Colonic mucosa (tissue), 4 donors: Measurements from ENCODE around the gene COX19. TPM values are rescaled to one million over a fixed set of nuclear protein-coding genes. Genes with fewer than 3 reads are reported as not detected.

Experiments used
- DNase-seq: peaks from one replicate; pipeline ENCODE4 v3.0.0-alpha.2; 2020
- H3K27ac ChIP-seq: fragments of 200-600 bp; one replicate; pipeline ENCODE4 v1.8.0; 2021
- H3K27me3 ChIP-seq: fragments of 200-600 bp; one replicate; pipeline ENCODE4 v1.8.0; 2021
- H3K36me3 ChIP-seq: fragments of 200-600 bp; one replicate; pipeline ENCODE4 v1.8.0; 2021
- H3K4me1 ChIP-seq: fragments of 200-600 bp; one replicate; pipeline ENCODE4 v1.8.0; 2021; ENCODE audit warnings: mild to moderate bottlenecking
- H3K4me3 ChIP-seq: fragments of 200-600 bp; one replicate; pipeline ENCODE4 v1.8.0; 2021
- H3K9ac ChIP-seq, 2 donors: one replicate each; pipeline ENCODE4 v1.7.0; 2013; ENCODE audit warnings: control low read depth in 2 of 2, low read depth in 2 of 2, low read length in 2 of 2
- H3K9me3 ChIP-seq: fragments of 200-600 bp; one replicate; pipeline ENCODE4 v1.8.0; 2021
- intact Hi-C: fragments of 100-400 bp; cut with DNase I; formaldehyde crosslinking; loops from one replicate; pipeline ENCODE4 v1.14.1; 2022
- total RNA-seq, 2 donors: library from RNA; stranded (reverse); fragmentation: NEBNext Ultra II Directional in 1 of 2; extraction: Animal tissue kit (Norgen Biotek cat#: 25700) in 1 of 2; gene quantifications; one replicate each; pipeline ENCODE4 v1.2.1, GENCODE V29; 2021
- TF ChIP-seq, protein P1 (sequence below): fragments of 200-600 bp; IDR thresholded peaks from one replicate; pipeline ENCODE4 v1.8.0; 2022; ENCODE audit warnings: antibody characterized with exemption, mild to moderate bottlenecking
- donor health status: healthy.
- donor health status: DM: no; HTN: no; CAD: no.
- donor health status: DM: no; HTN: no; CAD: no.

Gene COX19
- total RNA-seq, 2 donors from 2014 or later = 11.6 to 16.5 TPM

DNA sequence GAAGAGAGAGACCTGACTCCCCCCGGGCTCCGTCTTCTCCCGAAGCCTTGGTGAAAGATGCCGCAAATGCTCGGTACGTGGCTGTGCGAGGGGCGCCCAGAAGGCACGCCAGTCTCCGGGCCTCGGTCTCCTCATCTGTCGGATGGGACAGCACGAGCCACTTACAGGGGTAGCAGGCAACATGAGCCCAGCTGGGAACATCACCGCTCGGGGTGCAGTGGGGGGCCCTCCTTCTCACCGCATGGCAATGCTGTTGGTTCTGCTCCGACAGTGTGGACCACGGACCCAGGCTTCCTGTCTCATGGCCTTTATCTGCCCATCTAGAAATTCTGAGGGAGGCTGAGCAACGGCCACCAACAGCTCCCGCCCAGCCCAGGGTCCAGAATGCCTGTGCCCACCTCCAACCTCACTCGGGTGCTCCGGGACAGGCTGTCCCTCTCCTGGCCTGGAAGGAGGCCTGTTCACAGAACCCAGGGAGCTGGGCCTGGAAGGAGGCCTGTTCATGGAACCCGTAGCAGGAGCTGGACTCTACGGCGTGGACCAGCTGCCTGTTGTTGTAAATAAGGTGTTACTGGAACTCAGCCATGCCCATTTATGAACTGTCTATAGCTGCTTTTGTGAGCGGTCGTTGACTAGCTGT is 36.7 kb downstream of the COX19 start:
- Histone ChIP-seq H3K27me3 (no peaks in the 10 kb centered on the region), H3K4me3 (no peak overlapping the region), H3K27ac (no peak overlapping the region), H3K36me3 (no peaks in the 10 kb centered on the region), H3K9ac (no peak overlapping the region), H3K4me1 (no peaks in the 10 kb centered on the region), H3K9me3 (no peaks in the 10 kb centered on the region)
- TF ChIP-seq, protein P1, sequence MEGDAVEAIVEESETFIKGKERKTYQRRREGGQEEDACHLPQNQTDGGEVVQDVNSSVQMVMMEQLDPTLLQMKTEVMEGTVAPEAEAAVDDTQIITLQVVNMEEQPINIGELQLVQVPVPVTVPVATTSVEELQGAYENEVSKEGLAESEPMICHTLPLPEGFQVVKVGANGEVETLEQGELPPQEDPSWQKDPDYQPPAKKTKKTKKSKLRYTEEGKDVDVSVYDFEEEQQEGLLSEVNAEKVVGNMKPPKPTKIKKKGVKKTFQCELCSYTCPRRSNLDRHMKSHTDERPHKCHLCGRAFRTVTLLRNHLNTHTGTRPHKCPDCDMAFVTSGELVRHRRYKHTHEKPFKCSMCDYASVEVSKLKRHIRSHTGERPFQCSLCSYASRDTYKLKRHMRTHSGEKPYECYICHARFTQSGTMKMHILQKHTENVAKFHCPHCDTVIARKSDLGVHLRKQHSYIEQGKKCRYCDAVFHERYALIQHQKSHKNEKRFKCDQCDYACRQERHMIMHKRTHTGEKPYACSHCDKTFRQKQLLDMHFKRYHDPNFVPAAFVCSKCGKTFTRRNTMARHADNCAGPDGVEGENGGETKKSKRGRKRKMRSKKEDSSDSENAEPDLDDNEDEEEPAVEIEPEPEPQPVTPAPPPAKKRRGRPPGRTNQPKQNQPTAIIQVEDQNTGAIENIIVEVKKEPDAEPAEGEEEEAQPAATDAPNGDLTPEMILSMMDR = no peak
- DNase-seq = no peak
- intact Hi-C loops = no loop called here

DNA sequence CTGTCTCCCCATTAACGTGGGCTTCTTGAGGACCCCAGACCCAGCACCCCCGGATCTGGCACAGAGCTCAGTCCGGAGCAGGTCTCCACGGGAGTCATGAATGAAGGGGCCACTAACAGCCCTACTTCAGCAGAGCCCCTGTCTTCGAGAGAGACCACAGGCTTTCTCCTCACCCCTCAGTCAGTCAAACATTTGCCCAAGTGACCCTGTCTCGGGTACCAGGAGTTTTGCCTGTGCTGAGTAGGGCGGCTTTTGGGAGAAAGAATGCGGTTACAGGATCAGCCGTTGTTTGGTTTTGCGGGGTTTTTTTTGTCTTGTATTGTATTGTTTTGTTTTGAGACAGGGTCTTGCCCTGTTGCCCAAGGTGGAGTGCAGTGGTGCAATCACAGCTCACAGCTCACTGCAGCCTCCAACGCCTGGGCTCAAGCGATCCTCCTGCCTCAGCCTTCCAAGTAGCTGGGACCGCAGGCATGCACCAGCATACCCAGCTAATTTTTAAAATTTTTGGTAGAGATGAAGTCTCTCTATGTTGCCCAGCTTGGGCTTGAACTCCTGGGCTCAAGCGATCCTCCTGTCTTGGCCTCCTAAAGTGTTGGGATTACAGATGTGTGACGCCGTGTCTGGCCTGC is 37.4 kb downstream of the COX19 start:
- Histone ChIP-seq H3K27ac (no peak overlapping the region), H3K36me3 (no peaks in the 10 kb centered on the region), H3K4me1 (no peaks in the 10 kb centered on the region), H3K9me3 (no peaks in the 10 kb centered on the region), H3K4me3 (no peak overlapping the region), H3K27me3 (no peaks in the 10 kb centered on the region), H3K9ac (no peak overlapping the region)
- TF ChIP-seq, protein P1 = no peak
- DNase-seq = no peak
- intact Hi-C loops = no loop called here

DNA sequence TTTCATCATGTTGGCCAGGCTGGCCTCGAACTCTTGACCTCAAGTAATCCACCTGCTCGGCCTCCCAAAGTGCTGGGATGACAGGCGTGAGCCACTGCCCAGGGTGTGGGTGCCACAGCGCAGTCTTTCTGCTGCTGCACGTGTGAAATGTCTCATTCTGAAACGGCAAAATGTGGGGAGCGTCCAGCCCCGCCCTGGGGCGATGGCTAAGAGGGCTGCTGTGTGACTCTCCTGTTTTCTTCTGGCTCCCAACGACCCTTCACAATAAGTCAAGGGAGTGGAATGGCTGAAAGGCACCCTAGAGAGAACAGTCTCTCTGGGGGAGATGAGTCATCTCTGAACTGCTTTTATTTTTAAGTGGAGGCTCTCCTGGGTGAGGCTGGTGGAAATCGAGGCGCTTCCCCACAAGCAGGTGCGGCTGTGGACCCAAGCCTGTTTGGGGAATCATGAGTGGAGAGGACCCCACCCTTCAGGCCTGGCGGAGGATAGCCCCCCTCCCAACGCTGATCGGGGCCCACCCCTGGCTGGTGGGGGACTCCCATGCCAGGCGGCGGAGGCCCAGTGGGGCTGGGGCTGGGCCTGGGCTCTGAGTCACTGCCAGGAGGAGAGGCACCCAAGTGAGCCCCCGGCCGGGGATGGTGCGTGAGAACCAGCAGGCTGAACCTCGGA is 38.8 kb downstream of the COX19 start:
- TF ChIP-seq, protein P1 = no peak
- Histone ChIP-seq H3K27ac (no peak overlapping the region), H3K9ac (no peak overlapping the region), H3K36me3 (no peaks in the 10 kb centered on the region), H3K4me1 (no peaks in the 10 kb centered on the region), H3K9me3 (no peaks in the 10 kb centered on the region), H3K4me3 (no peak overlapping the region), H3K27me3 (no peaks in the 10 kb centered on the region)
- intact Hi-C loops = no loop called here
- DNase-seq = no peak

DNA sequence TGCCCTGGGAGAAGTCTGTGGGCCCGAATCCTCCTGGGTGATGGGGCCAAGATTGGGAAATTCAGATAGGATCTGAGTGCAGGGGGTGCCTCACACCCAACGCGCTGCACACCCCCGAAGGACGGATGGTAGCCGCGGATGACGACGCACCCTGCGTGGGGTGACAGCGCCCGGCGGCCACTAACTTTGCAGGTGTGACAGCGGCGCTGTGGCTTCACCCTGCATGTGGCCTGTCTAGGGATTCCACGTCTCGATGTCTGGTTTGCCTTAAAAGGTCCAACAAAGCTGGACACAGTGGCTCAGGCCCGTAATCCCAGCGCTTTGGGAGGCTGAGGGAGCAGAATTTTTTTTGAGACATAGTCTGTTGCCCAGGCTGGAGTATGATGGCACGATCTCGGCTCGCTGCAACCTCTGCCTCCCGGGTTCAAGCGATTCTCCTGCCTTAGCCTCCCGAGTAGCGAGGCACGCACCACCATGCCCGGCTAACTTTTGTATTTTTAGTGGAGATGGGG is 39.4 kb downstream of the COX19 start:
- Histone ChIP-seq H3K4me3 (no peak overlapping the region), H3K4me1 (no peaks in the 10 kb centered on the region), H3K36me3 (no peaks in the 10 kb centered on the region), H3K27me3 (no peaks in the 10 kb centered on the region), H3K9ac (no peak overlapping the region), H3K9me3 (no peaks in the 10 kb centered on the region), H3K27ac (no peak overlapping the region)
- TF ChIP-seq, protein P1 = no peak
- no peak for DNase-seq
- intact Hi-C loops = no loop called here

DNA sequence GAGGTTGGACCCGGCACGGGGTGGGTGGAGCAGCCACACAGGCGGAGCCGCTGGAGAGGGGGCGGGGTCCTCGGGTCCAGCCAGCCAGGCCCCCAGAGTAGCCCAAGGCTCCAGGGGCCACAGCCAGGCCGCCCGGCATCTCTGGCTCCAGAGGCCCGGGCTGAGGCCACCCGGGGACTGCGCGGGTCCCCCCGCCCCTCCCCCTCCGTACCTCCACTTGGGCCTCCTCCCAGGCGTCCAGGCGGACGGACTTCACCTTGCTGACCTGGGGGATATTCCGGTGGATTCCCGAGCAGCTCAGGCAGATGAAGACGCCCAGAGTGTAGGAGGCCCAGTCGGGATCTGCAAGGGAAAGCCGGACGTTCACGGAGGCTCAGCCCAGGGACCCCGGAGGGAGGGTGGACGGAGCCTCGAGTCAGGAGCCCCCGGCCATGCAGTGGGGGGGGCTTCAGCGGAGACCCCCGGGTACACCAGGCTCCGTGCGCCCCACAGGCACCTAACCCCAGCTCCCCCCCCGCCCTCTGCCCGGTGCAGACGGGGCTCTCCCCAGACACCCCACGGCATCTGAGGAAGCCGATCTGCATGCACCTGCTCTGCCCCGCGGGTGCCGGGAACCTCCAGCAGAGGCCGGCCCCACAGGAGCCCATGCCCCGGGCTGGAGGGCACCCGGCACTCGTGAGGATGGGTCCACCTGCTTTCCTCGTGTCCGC is 40.0 kb downstream of the COX19 start:
- H3K4me3 ChIP-seq = no peak overlapping the region
- intact Hi-C loops = no loop called here
- no peak overlapping the region for H3K9ac ChIP-seq
- H3K27me3 ChIP-seq = no peaks in the 10 kb centered on the region
- H3K4me1 ChIP-seq = no peaks in the 10 kb centered on the region
- no peaks in the 10 kb centered on the region for H3K36me3 ChIP-seq
- H3K27ac ChIP-seq = no peak overlapping the region
- no peaks in the 10 kb centered on the region for H3K9me3 ChIP-seq
- no peak for DNase-seq
- TF ChIP-seq, protein P1 = no peak
